Sigmoid colon (tissue), 7 donors: ENCODE results near the gene HMX1. TPM values are rescaled to one million over a fixed set of nuclear protein-coding genes. Genes with fewer than 3 reads are reported as not detected.

Experiments used
- DNase-seq: peaks from one replicate; pipeline ENCODE4 v3.0.0-alpha.2; 2019
- H3K27ac ChIP-seq, 4 donors: fragments of 200-600 bp; sonication (generic); one replicate each; pipeline ENCODE4 v1.5.1; 2016 to 2019; ENCODE audit warnings: mild to moderate bottlenecking in 1 of 4
- H3K27me3 ChIP-seq, 3 donors: fragments of 200-600 bp; sonication (generic); one replicate each; pipeline ENCODE4 v1.5.1; 2019; ENCODE audit warnings: mild to moderate bottlenecking in 1 of 3
- H3K36me3 ChIP-seq, 4 donors: fragments of 200-600 bp; sonication (generic); one replicate each; pipeline ENCODE4 v1.5.1; 2016 to 2019
- H3K4me1 ChIP-seq, 4 donors: fragments of 200-600 bp; sonication (generic); one replicate each; pipeline ENCODE4 v1.5.1; 2017 to 2019
- H3K4me3 ChIP-seq, 4 donors: fragments of 200-600 bp; sonication (generic); one replicate each; pipeline ENCODE4 v1.5.1; 2017 to 2019; ENCODE audit warnings: mild to moderate bottlenecking in 2 of 4, moderate library complexity in 1 of 4
- H3K9me3 ChIP-seq, 4 donors: fragments of 200-600 bp in 3 of 4; sonication (generic) in 3 of 4; one replicate each; pipeline versions ENCODE4 v1.5.1 to v1.6.1; 2013 to 2019
- EP300 ChIP-seq, 4 donors: sonication (generic); formaldehyde crosslinking; IDR thresholded peaks; one replicate each; pipeline ENCODE4 v1.6.1; 2017; ENCODE audit warnings: antibody characterized with exemption in 4 of 4
- POLR2A ChIP-seq, 2 donors: fragments of 450-650 bp; IDR thresholded peaks; one replicate each; pipeline ENCODE4 v1.6.1; 2016; ENCODE audit warnings: antibody characterized with exemption in 2 of 2, mild to moderate bottlenecking in 2 of 2, moderate library complexity in 2 of 2
- POLR2AphosphoS5 ChIP-seq, 4 donors: sonication (generic); formaldehyde crosslinking; IDR thresholded peaks; one replicate each; pipeline ENCODE4 v1.6.1; 2017; ENCODE audit warnings: antibody characterized with exemption in 4 of 4
- WGBS, 2 donors: extraction: QIAGEN DNeasy Blood & Tissue Kit; methylation state at CpG; one replicate each; pipeline ENCODE4 v1.1.7; 2013; 5-methylcytosine and 5-hydroxymethylcytosine counted together
- intact Hi-C: fragments of 100-400 bp; cut with DNase I; formaldehyde crosslinking; loops from one replicate; pipeline ENCODE4 v1.15.1; 2023
- polyA plus RNA-seq, 3 donors: library from polyadenylated mRNA; stranded (reverse); fragments of 200-250 nt; gene quantifications; one replicate each; pipeline ENCODE4 v1.2.3, GENCODE V29; 2013
- total RNA-seq, 4 donors: library from RNA; depleted of rRNA; stranded (reverse); fragments of >200 nt; gene quantifications; one replicate each; pipeline ENCODE4 v1.1.0, GENCODE V29; 2016
- TF ChIP-seq, protein P1 (sequence below), 4 experiments: fragments of 450-650 bp in 3 of 4; fragments of 200-600 bp in 1 of 4; IDR thresholded peaks; one replicate each; pipeline ENCODE4 v1.5.1; 2016 to 2019; ENCODE audit warnings: antibody characterized with exemption in 4 of 4, mild to moderate bottlenecking in 3 of 4, moderate library complexity in 2 of 4
- donor health status: healthy with polysubstance abuse.
- donor health status: Bipolar disorder and iron deficiency.
- donor health status: healthy.

The HMX1 gene
- total and polyA plus RNA-seq, 7 donors = 1.1 to 1.7 TPM; not detected in 5

- TF ChIP-seq, protein P1, sequence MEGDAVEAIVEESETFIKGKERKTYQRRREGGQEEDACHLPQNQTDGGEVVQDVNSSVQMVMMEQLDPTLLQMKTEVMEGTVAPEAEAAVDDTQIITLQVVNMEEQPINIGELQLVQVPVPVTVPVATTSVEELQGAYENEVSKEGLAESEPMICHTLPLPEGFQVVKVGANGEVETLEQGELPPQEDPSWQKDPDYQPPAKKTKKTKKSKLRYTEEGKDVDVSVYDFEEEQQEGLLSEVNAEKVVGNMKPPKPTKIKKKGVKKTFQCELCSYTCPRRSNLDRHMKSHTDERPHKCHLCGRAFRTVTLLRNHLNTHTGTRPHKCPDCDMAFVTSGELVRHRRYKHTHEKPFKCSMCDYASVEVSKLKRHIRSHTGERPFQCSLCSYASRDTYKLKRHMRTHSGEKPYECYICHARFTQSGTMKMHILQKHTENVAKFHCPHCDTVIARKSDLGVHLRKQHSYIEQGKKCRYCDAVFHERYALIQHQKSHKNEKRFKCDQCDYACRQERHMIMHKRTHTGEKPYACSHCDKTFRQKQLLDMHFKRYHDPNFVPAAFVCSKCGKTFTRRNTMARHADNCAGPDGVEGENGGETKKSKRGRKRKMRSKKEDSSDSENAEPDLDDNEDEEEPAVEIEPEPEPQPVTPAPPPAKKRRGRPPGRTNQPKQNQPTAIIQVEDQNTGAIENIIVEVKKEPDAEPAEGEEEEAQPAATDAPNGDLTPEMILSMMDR (IDR thresholded peaks at IDR 0.05) = no peak
- TF ChIP-seq POLR2A (IDR thresholded peaks at IDR 0.05) = no peak
- WGBS, 2 donors = 23 to 39% methylated on average over 32 of the region's 32 CpGs
- peaks cover 53 to 100% (median 98%) of the 10 kb centered on the region in 3 donors for H3K27me3 ChIP-seq
- H3K36me3 ChIP-seq = no peaks in the 10 kb centered on the region
- H3K4me3 ChIP-seq = no peak overlapping the region
- H3K9me3 ChIP-seq = no peaks in the 10 kb centered on the region
- intact Hi-C loops = no loop called here
- DNase-seq = no peak
- no peak overlapping the region for H3K27ac ChIP-seq
- peaks cover 0 to 17% (median 14%) of the 10 kb centered on the region in 4 donors for H3K4me1 ChIP-seq
Measured at GRCh38 chr4:8864912-8865680, 6.5 kb downstream of the HMX1 start.

DNA sequence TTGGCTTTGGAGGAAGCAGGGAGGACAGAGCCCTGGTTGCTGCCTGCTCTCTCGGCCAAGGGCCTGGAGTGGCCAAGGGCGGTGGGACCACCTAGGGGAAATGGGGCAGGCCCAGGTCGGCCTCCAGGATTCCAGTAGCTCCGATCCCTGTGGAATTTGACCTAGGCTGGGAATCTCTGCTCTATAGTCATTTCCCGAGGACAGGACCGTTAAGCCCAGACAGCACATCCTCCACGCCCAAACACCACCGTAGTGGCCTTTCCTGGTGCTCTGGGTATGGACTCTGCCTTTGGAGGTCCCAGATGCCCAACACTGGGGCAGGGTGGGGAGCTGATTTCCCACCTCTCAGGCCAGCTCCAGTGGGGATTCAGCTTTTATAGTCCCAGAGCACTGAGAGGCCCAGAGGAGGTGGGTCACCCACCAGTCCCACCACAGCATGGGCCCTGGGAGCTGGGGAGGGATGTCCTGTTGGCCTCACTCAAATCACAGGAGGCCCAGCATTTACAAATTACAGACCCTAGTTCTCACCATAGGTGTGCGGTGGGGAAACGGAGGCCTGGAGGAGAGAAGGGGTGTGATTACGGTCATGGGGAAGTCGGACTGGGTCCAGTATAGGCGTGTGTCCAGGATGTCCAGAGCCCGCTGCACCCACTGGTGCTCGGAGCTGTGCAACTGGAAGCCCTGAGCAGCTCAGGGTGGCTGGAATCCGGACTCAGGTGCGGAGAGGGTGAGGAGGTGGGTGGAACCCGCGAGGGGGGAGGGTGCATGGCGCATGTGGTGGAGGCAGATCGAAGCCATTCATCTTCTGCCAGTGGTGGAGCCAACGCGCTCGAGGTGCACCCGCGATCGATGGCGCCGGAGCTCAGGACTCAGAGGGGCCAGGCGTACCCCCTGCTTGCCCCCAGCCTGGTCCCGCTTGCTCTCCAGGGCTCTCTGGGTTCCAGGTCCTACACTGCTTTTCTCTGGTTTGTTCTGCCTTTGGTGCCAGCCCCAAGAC is 7.7 kb downstream of the HMX1 start:
- H3K36me3 ChIP-seq = no peaks in the 10 kb centered on the region
- H3K4me1 ChIP-seq = peaks cover 0 to 17% (median 14%) of the 10 kb centered on the region in 4 donors
- peaks cover 58 to 100% (median 98%) of the 10 kb centered on the region in 3 donors for H3K27me3 ChIP-seq
- no peaks in the 10 kb centered on the region for H3K9me3 ChIP-seq
- TF ChIP-seq EP300 (IDR thresholded peaks at IDR 0.05) = no peak
- TF ChIP-seq POLR2AphosphoS5 (IDR thresholded peaks at IDR 0.05) = no peak
- TF ChIP-seq, protein P1 (IDR thresholded peaks at IDR 0.05) = no peak
- no peak for TF ChIP-seq POLR2A (IDR thresholded peaks at IDR 0.05)
- H3K27ac ChIP-seq = no peak overlapping the region
- intact Hi-C loops = no loop called here
- no peak for DNase-seq
- no peak overlapping the region for H3K4me3 ChIP-seq
- WGBS, 2 donors = 12 to 23% methylated on average over 31 of the region's 31 CpGs

DNA sequence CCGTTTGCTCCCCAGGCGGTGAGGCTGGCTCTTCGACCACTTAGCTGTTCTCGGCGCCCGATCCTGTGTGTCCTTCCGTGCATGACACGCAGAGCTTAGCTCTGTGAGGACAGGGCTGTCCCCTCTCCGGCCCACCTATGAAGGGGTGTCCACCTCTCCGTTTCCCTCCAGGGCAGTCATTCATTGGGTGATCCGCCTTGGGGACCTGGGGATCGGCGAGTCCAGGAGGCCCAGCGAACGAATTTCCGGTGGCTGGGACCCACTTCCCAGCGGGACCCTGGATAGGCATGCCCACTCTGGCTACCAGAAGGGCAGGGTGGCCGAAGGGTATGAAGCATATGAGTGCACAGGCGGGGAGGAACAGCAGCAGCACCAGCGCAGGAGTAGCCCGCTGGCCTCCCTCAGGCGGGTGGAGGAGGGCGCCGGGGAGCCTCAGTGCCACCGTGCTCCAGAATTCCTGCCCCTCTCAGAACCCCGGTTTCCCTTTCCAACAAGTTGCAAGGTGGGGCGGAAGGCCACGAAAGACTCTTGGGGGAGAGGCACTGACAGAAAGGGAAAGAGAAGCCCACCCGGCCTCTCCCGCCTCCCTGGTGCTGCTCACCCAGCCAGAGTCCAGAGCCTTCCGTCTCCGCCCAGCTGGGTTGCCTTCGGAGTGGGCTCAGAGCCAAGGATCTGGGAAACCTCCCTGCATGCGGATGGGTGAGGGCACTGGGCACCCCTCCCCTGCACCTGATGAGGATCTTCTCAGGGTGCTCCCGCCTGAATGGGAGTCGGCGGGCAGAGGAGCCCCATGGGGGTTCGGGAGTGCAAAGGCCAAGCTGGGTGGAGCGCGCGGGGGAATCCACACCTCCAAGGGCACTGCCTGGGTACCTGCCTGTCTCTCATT is 8.6 kb downstream of the HMX1 start:
- H3K4me3 ChIP-seq = no peak overlapping the region
- DNase-seq = no peak
- H3K27me3 ChIP-seq = peaks cover 66 to 100% (median 98%) of the 10 kb centered on the region in 3 donors
- intact Hi-C loops = no loop called here
- peaks cover 0 to 26% (median 21%) of the 10 kb centered on the region in 4 donors for H3K4me1 ChIP-seq
- TF ChIP-seq EP300 (IDR thresholded peaks at IDR 0.05) (no peak), POLR2AphosphoS5 (IDR thresholded peaks at IDR 0.05) (no peak)
- TF ChIP-seq, protein P1 (IDR thresholded peaks at IDR 0.05) = no peak
- no peaks in the 10 kb centered on the region for H3K9me3 ChIP-seq
- H3K27ac ChIP-seq = no peak overlapping the region
- 7 to 8% methylated on average over 41 of the region's 41 CpGs for WGBS, 2 donors
- H3K36me3 ChIP-seq = no peaks in the 10 kb centered on the region

GRCh38 chr4:8862334-8862733 is 9.3 kb downstream of the HMX1 start:
- no peaks in the 10 kb centered on the region for H3K36me3 ChIP-seq
- intact Hi-C loops = no loop called here
- no peak overlapping the region for H3K27ac ChIP-seq
- H3K27me3 ChIP-seq = peaks cover 59 to 100% (median 98%) of the 10 kb centered on the region in 3 donors
- DNase-seq = no peak
- H3K9me3 ChIP-seq = no peaks in the 10 kb centered on the region
- WGBS, 2 donors = 4 to 6% methylated on average over 5 of the region's 5 CpGs
- TF ChIP-seq EP300 (IDR thresholded peaks at IDR 0.05) (no peak), POLR2AphosphoS5 (IDR thresholded peaks at IDR 0.05) (no peak), POLR2A (IDR thresholded peaks at IDR 0.05) (no peak)
- TF ChIP-seq, protein P1 (IDR thresholded peaks at IDR 0.05) = no peak
- H3K4me1 ChIP-seq = peaks cover 0 to 31% (median 27%) of the 10 kb centered on the region in 4 donors
- H3K4me3 ChIP-seq = no peak overlapping the region
